Mesenchymal stem cell (in vitro differentiated cells and primary cell): Measurements from ENCODE around the gene NSG2.

Experiments
- DNase-seq: peaks from one replicate; pipeline ENCODE4 v3.0.0-alpha.2; 2013
- H2AFZ ChIP-seq: one replicate; pipeline ENCODE4 v1.6.1; 2013; ENCODE audit warnings: low read depth, mild to moderate bottlenecking, control low read depth, inconsistent platforms, low read length, moderate library complexity
- H2AK5ac ChIP-seq: 2 replicates; pipeline ENCODE4 v1.6.1; 2013; ENCODE audit warnings: low read length, moderate library complexity, mild to moderate bottlenecking, inconsistent platforms; ENCODE audit not compliant: severe bottlenecking
- H2BK120ac ChIP-seq: one replicate; pipeline ENCODE4 v1.6.1; 2013; ENCODE audit warnings: low read depth, mild to moderate bottlenecking, inconsistent platforms, low read length, moderate library complexity
- H2BK12ac ChIP-seq, 2 experiments: one replicate each; pipeline ENCODE4 v1.6.1; 2013; ENCODE audit warnings: inconsistent platforms in 2 of 2, low read length in 2 of 2, mild to moderate bottlenecking in 2 of 2, moderate library complexity in 2 of 2, control low read depth in 1 of 2
- H2BK15ac ChIP-seq: one replicate; pipeline ENCODE4 v1.6.1; 2013; ENCODE audit warnings: mild to moderate bottlenecking, low read depth, inconsistent platforms; ENCODE audit not compliant: poor library complexity, severe bottlenecking
- H2BK5ac ChIP-seq: 2 replicates; pipeline ENCODE4 v1.6.1; 2013; ENCODE audit warnings: low read depth, mild to moderate bottlenecking, low read length, control low read depth, inconsistent platforms; ENCODE audit not compliant: poor library complexity, severe bottlenecking
- H3K14ac ChIP-seq, 2 experiments: one replicate each; pipeline ENCODE4 v1.6.1; 2013; ENCODE audit warnings: inconsistent platforms in 2 of 2, low read length in 2 of 2, control low read depth in 1 of 2, mild to moderate bottlenecking in 1 of 2, moderate library complexity in 1 of 2
- H3K18ac ChIP-seq, 2 experiments: one replicate each; pipeline ENCODE4 v1.6.1; 2013; ENCODE audit warnings: inconsistent platforms in 2 of 2, low read length in 2 of 2, control low read depth in 1 of 2, low read depth in 1 of 2, mild to moderate bottlenecking in 1 of 2
- H3K23ac ChIP-seq, 2 experiments: one replicate each; pipeline ENCODE4 v1.6.1; 2013; ENCODE audit warnings: inconsistent platforms in 2 of 2, low read length in 2 of 2, mild to moderate bottlenecking in 2 of 2, moderate library complexity in 2 of 2, control low read depth in 1 of 2
- H3K27ac ChIP-seq: 2 replicates; pipeline ENCODE4 v1.5.1; 2013; ENCODE audit warnings: mild to moderate bottlenecking, moderate library complexity, low read length, control low read depth, inconsistent platforms; ENCODE audit not compliant: poor library complexity, severe bottlenecking
- H3K27me3 ChIP-seq, 2 experiments: 2 replicates each; pipeline versions ENCODE4 v1.6.1 to v1.7.0; 2013; ENCODE audit warnings: low read length in 2 of 2, mild to moderate bottlenecking in 2 of 2, moderate library complexity in 2 of 2, control low read depth in 1 of 2, inconsistent platforms in 1 of 2; ENCODE audit not compliant: control insufficient read depth in 1 of 2, insufficient read depth in 1 of 2
- H3K36me3 ChIP-seq, 2 experiments: 2 replicates each; pipeline versions ENCODE4 v1.6.1 to v1.7.0; 2013; ENCODE audit warnings: low read length in 2 of 2, control low read depth in 1 of 2, inconsistent platforms in 1 of 2, low read depth in 1 of 2, mild to moderate bottlenecking in 1 of 2; ENCODE audit not compliant: insufficient read depth in 2 of 2, control insufficient read depth in 1 of 2
- H3K4ac ChIP-seq, 2 experiments: one replicate each; pipeline ENCODE4 v1.6.1; 2013; ENCODE audit warnings: inconsistent platforms in 2 of 2, low read length in 2 of 2, mild to moderate bottlenecking in 2 of 2, moderate library complexity in 2 of 2, control low read depth in 1 of 2, low read depth in 1 of 2
- H3K4me1 ChIP-seq: 2 replicates; pipeline ENCODE4 v1.6.1; 2013; ENCODE audit warnings: low read depth, low read length, control low read depth; ENCODE audit not compliant: control insufficient read depth, insufficient read depth
- H3K4me2 ChIP-seq: 2 replicates; pipeline ENCODE4 v1.6.1; 2013; ENCODE audit warnings: low read length, mild to moderate bottlenecking, inconsistent platforms; ENCODE audit not compliant: poor library complexity, severe bottlenecking
- H3K4me3 ChIP-seq, 2 experiments: 2 replicates each; pipeline versions ENCODE4 v1.5.1 to v1.7.0; 2013; ENCODE audit warnings: low read length in 2 of 2, mild to moderate bottlenecking in 2 of 2, control low read depth in 1 of 2, low read depth in 1 of 2; ENCODE audit not compliant: insufficient read depth in 1 of 2
- H3K79me1 ChIP-seq: replicated peaks from 2 replicates; pipeline ENCODE4 v1.6.1; 2013; ENCODE audit warnings: mild to moderate bottlenecking, control low read depth, low read length, inconsistent platforms; ENCODE audit not compliant: poor library complexity, severe bottlenecking
- H3K9ac ChIP-seq: 2 replicates; pipeline ENCODE4 v1.7.0; 2013; ENCODE audit warnings: mild to moderate bottlenecking, low read length, moderate library complexity
- H3K9me3 ChIP-seq: 2 replicates; pipeline ENCODE4 v1.7.0; 2013; ENCODE audit warnings: mild to moderate bottlenecking, low read length; ENCODE audit not compliant: control insufficient read depth
- H4K8ac ChIP-seq: one replicate; pipeline ENCODE4 v1.6.1; 2013; ENCODE audit warnings: inconsistent platforms, mild to moderate bottlenecking, low read length, moderate library complexity
- H4K91ac ChIP-seq: one replicate; pipeline ENCODE4 v1.6.1; 2013; ENCODE audit warnings: mild to moderate bottlenecking, low read length, inconsistent platforms
- WGBS: methylation state at CpG from one replicate; pipeline ENCODE4 v1.1.7; 2013; ENCODE audit warnings: mixed read lengths; 5-methylcytosine and 5-hydroxymethylcytosine counted together

Gene NSG2

GRCh38 chr5:174086751-174087150 is 41.2 kb downstream of the NSG2 start:
- Histone ChIP-seq H3K23ac (no peak overlapping the region), H3K4me1 (no peaks in the 10 kb centered on the region)
- WGBS = 95% methylated on average over 5 of the region's 5 CpGs

GRCh38 chr5:174087783-174088182 is 42.3 kb downstream of the NSG2 start:
- Histone ChIP-seq H3K23ac (no peak overlapping the region), H3K27me3 (peaks cover 0 to 28% of the 10 kb centered on the region in 2 experiments), H2BK15ac (no peak overlapping the region), H3K4me2 (no peak overlapping the region), H2BK5ac (no peak overlapping the region), H3K18ac (no peak overlapping the region), H3K9me3 (no peaks in the 10 kb centered on the region), H3K9ac (no peak overlapping the region), H3K79me1 (no peaks in the 10 kb centered on the region), H3K4me3 (no peak overlapping the region), H2AK5ac (no peak overlapping the region), H4K91ac (no peak overlapping the region), H3K4me1 (no peaks in the 10 kb centered on the region), H2BK120ac (no peak overlapping the region), H4K8ac (no peak overlapping the region), H2BK12ac (no peak overlapping the region), H3K4ac (no peak overlapping the region), H3K27ac (no peak overlapping the region), H3K36me3 (no peaks in the 10 kb centered on the region), H2AFZ (no peak overlapping the region), H3K14ac (no peak overlapping the region)
- WGBS = 75% methylated on average over 1 of the region's 1 CpG
- no peak for DNase-seq

More at GRCh38 chr5:174086751-174087150, 41.2 kb downstream of the NSG2 start:
- Histone ChIP-seq H4K8ac (no peak overlapping the region), H3K27me3 (peaks cover 0 to 22% of the 10 kb centered on the region in 2 experiments), H3K4ac (no peak overlapping the region), H2AK5ac (no peak overlapping the region), H3K18ac (no peak overlapping the region), H3K79me1 (no peaks in the 10 kb centered on the region), H2BK12ac (no peak overlapping the region), H4K91ac (no peak overlapping the region), H2AFZ (no peak overlapping the region), H3K14ac (no peak overlapping the region), H3K9me3 (no peaks in the 10 kb centered on the region), H3K4me2 (no peak overlapping the region), H3K9ac (no peak overlapping the region), H2BK15ac (no peak overlapping the region), H3K4me3 (no peak overlapping the region), H3K36me3 (no peaks in the 10 kb centered on the region), H3K27ac (no peak overlapping the region), H2BK5ac (no peak overlapping the region), H2BK120ac (no peak overlapping the region)
- DNase-seq = no peak

GRCh38 chr5:174090129-174090528 is 44.6 kb downstream of the NSG2 start:
- H4K91ac ChIP-seq = no peak overlapping the region
- no peak overlapping the region for H2BK12ac ChIP-seq
- no peak overlapping the region for H2BK15ac ChIP-seq
- DNase-seq = no peak
- no peak overlapping the region for H4K8ac ChIP-seq
- H2BK120ac ChIP-seq = no peak overlapping the region
- H2AFZ ChIP-seq = no peak overlapping the region
- H3K4me3 ChIP-seq = no peak overlapping the region
- no peaks in the 10 kb centered on the region for H3K79me1 ChIP-seq
- H3K4ac ChIP-seq = no peak overlapping the region
- no peak overlapping the region for H2AK5ac ChIP-seq
- peaks cover 0 to 32% of the 10 kb centered on the region in 2 experiments for H3K27me3 ChIP-seq
- WGBS = 87% methylated on average over 10 of the region's 10 CpGs
- no peak overlapping the region for H3K27ac ChIP-seq
- H3K18ac ChIP-seq = no peak overlapping the region
- no peak overlapping the region for H3K4me2 ChIP-seq
- no peak overlapping the region for H3K14ac ChIP-seq
- H3K9me3 ChIP-seq = no peaks in the 10 kb centered on the region
- no peaks in the 10 kb centered on the region for H3K4me1 ChIP-seq
- H3K36me3 ChIP-seq = no peaks in the 10 kb centered on the region
- no peak overlapping the region for H3K9ac ChIP-seq
- H2BK5ac ChIP-seq = no peak overlapping the region
- H3K23ac ChIP-seq = no peak overlapping the region

- no peak for DNase-seq
- H3K9me3 ChIP-seq = no peaks in the 10 kb centered on the region
- H3K4me1 ChIP-seq = no peaks in the 10 kb centered on the region
- no peak overlapping the region for H2BK120ac ChIP-seq
- no peak overlapping the region for H3K27ac ChIP-seq
- 66% methylated on average over 5 of the region's 5 CpGs for WGBS
- no peak overlapping the region for H2AK5ac ChIP-seq
- no peak overlapping the region for H3K4me2 ChIP-seq
- no peak overlapping the region for H2BK15ac ChIP-seq
- no peak overlapping the region for H2BK12ac ChIP-seq
- H3K23ac ChIP-seq = no peak overlapping the region
- H4K91ac ChIP-seq = no peak overlapping the region
- no peak overlapping the region for H4K8ac ChIP-seq
- H2BK5ac ChIP-seq = no peak overlapping the region
- H3K79me1 ChIP-seq = no peaks in the 10 kb centered on the region
- no peak overlapping the region for H2AFZ ChIP-seq
- H3K27me3 ChIP-seq = peaks cover 0 to 32% of the 10 kb centered on the region in 2 experiments
- no peak overlapping the region for H3K18ac ChIP-seq
- H3K4ac ChIP-seq = no peak overlapping the region
- H3K14ac ChIP-seq = no peak overlapping the region
- H3K36me3 ChIP-seq = no peaks in the 10 kb centered on the region
- H3K4me3 ChIP-seq = no peak overlapping the region
- no peak overlapping the region for H3K9ac ChIP-seq
These were observed 47.6 kb downstream of the NSG2 start for GRCh38 chr5:174093123-174093522.
